OCI-LY1 (cell line): ENCODE measurements around the gene NUDT12.

Source experiments
- H2AFZ ChIP-seq: fragments of 200-600 bp; sonication (generic), shearing (Covaris generic); 2 replicates; pipeline ENCODE4 v1.6.0; 2014; ENCODE audit warnings: antibody characterized with exemption, mild to moderate bottlenecking, low read length
- H3F3A ChIP-seq: fragments of 200-600 bp; sonication (generic), shearing (Covaris generic); 2 replicates; pipeline ENCODE4 v1.6.0; 2014; ENCODE audit warnings: mild to moderate bottlenecking, antibody characterized with exemption, low read length, moderate library complexity; ENCODE audit not compliant: insufficient read depth
- H3K27ac ChIP-seq: fragments of 200-600 bp; sonication (generic); 2 replicates; pipeline ENCODE4 v1.5.1; 2014; ENCODE audit warnings: low read length, mixed run types, mild to moderate bottlenecking, low read depth; ENCODE audit not compliant: poor library complexity, severe bottlenecking
- H3K27me3 ChIP-seq: fragments of 200-600 bp; sonication (generic); 2 replicates; pipeline ENCODE4 v1.6.0; 2014; ENCODE audit warnings: antibody characterized with exemption, mild to moderate bottlenecking, low read length, moderate library complexity; ENCODE audit not compliant: insufficient read depth
- H3K36me3 ChIP-seq: fragments of 200-600 bp; sonication (generic); 2 replicates; pipeline ENCODE4 v1.6.1; 2014; ENCODE audit warnings: mild to moderate bottlenecking, antibody characterized with exemption, low read length, moderate library complexity, mixed read lengths; ENCODE audit not compliant: insufficient read depth
- H3K4me1 ChIP-seq: fragments of 200-600 bp; sonication (generic); 2 replicates; pipeline ENCODE4 v1.5.1; 2014; ENCODE audit warnings: mild to moderate bottlenecking, low read length, moderate library complexity; ENCODE audit not compliant: insufficient read depth, severe bottlenecking
- H3K4me2 ChIP-seq: fragments of 200-600 bp; sonication (generic), shearing (Covaris generic); 2 replicates; pipeline ENCODE4 v1.6.1; 2014; ENCODE audit warnings: low read length
- H3K4me3 ChIP-seq: fragments of 200-600 bp; sonication (generic); 2 replicates; pipeline ENCODE4 v1.5.1; 2014; ENCODE audit warnings: low read length, low read depth, mild to moderate bottlenecking, mixed read lengths; ENCODE audit not compliant: poor library complexity, severe bottlenecking
- H3K79me2 ChIP-seq: fragments of 200-600 bp; shearing (Covaris generic); 2 replicates; pipeline ENCODE4 v1.6.1; 2016; ENCODE audit warnings: mixed run types, low read length, mixed read lengths; ENCODE audit not compliant: insufficient read depth
- H3K9ac ChIP-seq: fragments of 200-600 bp; sonication (generic), shearing (Covaris generic); 2 replicates; pipeline ENCODE4 v1.6.1; 2014; ENCODE audit warnings: mild to moderate bottlenecking, low read length, mixed read lengths
- H3K9me2 ChIP-seq: fragments of 200-600 bp; sonication (generic), shearing (Covaris generic); 2 replicates; pipeline ENCODE4 v1.6.1; 2014; ENCODE audit warnings: low read depth, mild to moderate bottlenecking, low read length, mixed read lengths
- H3K9me3 ChIP-seq: fragments of 200-600 bp; shearing (Covaris generic); 2 replicates; pipeline ENCODE4 v1.6.1; 2014; ENCODE audit warnings: low read length, mixed read lengths
- H4K20me1 ChIP-seq: fragments of 200-600 bp; sonication (generic), shearing (Covaris generic); 2 replicates; pipeline ENCODE4 v1.6.0; 2016; ENCODE audit warnings: mild to moderate bottlenecking, low read length; ENCODE audit not compliant: insufficient read depth
- EZH2 ChIP-seq: fragments of 200-600 bp; sonication (generic), shearing (Covaris generic); IDR thresholded peaks from 2 replicates; pipeline ENCODE4 v1.8.0; 2017; ENCODE audit warnings: borderline replicate concordance, mixed run types, mild to moderate bottlenecking, antibody characterized with exemption, low read length, moderate library complexity, mixed read lengths
- TF ChIP-seq, protein P1 (sequence below): fragments of 200-600 bp; sonication (generic), shearing (Covaris generic); IDR thresholded peaks from 2 replicates; pipeline ENCODE4 v1.5.1; 2017; ENCODE audit warnings: mild to moderate bottlenecking, antibody characterized with exemption, low read length, moderate library complexity, mixed read lengths

Gene NUDT12

GRCh38 chr5:103602438-103602837 lies 39.8 kb upstream of the NUDT12 start:
- Histone ChIP-seq H3K79me2 (no peaks in the 10 kb centered on the region), H3K36me3 (no peaks in the 10 kb centered on the region), H3K27ac (no peak overlapping the region), H3K9me3 (no peaks in the 10 kb centered on the region), H3K9ac (no peak overlapping the region), H3K4me1 (no peaks in the 10 kb centered on the region), H3F3A (no peaks in the 10 kb centered on the region), H3K27me3 (no peaks in the 10 kb centered on the region), H3K4me2 (no peak overlapping the region), H3K4me3 (no peak overlapping the region), H3K9me2 (no peaks in the 10 kb centered on the region), H4K20me1 (no peaks in the 10 kb centered on the region), H2AFZ (no peak overlapping the region)
- TF ChIP-seq, protein P1, sequence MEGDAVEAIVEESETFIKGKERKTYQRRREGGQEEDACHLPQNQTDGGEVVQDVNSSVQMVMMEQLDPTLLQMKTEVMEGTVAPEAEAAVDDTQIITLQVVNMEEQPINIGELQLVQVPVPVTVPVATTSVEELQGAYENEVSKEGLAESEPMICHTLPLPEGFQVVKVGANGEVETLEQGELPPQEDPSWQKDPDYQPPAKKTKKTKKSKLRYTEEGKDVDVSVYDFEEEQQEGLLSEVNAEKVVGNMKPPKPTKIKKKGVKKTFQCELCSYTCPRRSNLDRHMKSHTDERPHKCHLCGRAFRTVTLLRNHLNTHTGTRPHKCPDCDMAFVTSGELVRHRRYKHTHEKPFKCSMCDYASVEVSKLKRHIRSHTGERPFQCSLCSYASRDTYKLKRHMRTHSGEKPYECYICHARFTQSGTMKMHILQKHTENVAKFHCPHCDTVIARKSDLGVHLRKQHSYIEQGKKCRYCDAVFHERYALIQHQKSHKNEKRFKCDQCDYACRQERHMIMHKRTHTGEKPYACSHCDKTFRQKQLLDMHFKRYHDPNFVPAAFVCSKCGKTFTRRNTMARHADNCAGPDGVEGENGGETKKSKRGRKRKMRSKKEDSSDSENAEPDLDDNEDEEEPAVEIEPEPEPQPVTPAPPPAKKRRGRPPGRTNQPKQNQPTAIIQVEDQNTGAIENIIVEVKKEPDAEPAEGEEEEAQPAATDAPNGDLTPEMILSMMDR: no peak
- TF ChIP-seq EZH2: no peak

DNA sequence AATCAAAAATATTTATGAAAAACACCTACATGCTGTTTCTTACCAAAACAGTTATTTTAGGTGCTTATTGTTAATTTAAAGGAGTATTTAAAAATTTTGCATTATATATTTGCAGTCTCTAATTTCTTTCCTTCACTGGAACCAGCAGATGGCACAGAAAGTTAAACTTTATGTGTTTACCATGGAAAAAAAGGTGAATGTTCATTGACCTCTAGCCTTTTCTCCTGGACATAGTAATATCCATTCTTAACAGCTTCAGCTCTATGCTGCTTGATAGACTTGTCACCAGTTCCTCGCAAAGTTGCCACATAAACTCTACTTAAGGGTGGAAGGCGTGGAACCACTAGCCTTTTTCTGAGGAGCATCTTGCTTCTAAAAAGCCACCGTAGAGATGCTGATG lies 38.7 kb upstream of the NUDT12 start:
- Histone ChIP-seq H3K27ac (no peak overlapping the region), H3K4me1 (no peaks in the 10 kb centered on the region), H3K9me3 (no peaks in the 10 kb centered on the region), H3K4me3 (no peak overlapping the region), H3K36me3 (no peaks in the 10 kb centered on the region), H4K20me1 (no peaks in the 10 kb centered on the region), H3K79me2 (no peaks in the 10 kb centered on the region), H3K4me2 (no peak overlapping the region), H3K9ac (no peak overlapping the region), H3K9me2 (no peaks in the 10 kb centered on the region), H3F3A (no peaks in the 10 kb centered on the region), H2AFZ (no peak overlapping the region), H3K27me3 (no peaks in the 10 kb centered on the region)
- TF ChIP-seq, protein P1: no peak
- TF ChIP-seq EZH2: no peak

- TF ChIP-seq, protein P1: no peak
- no peak for TF ChIP-seq EZH2
- no peak overlapping the region for H3K4me3 ChIP-seq
- H4K20me1 ChIP-seq: no peaks in the 10 kb centered on the region
- H3K36me3 ChIP-seq: no peaks in the 10 kb centered on the region
- no peak overlapping the region for H2AFZ ChIP-seq
- H3K4me1 ChIP-seq: no peaks in the 10 kb centered on the region
- no peak overlapping the region for H3K4me2 ChIP-seq
- H3K9me2 ChIP-seq: no peaks in the 10 kb centered on the region
- H3K27me3 ChIP-seq: no peaks in the 10 kb centered on the region
- no peaks in the 10 kb centered on the region for H3K79me2 ChIP-seq
- no peaks in the 10 kb centered on the region for H3K9me3 ChIP-seq
- no peak overlapping the region for H3K27ac ChIP-seq
- no peak overlapping the region for H3K9ac ChIP-seq
- no peaks in the 10 kb centered on the region for H3F3A ChIP-seq
Observed at GRCh38 chr5:103600086-103600485, 37.5 kb upstream of the NUDT12 start.
